HAP-1 (cell line): Measurements from ENCODE around the gene HSPG2.

Source experiments
- DNase-seq, 2 experiments: peaks; one replicate each; pipeline ENCODE4 v3.0.0-alpha.2; 2016 to 2020; ENCODE audit warnings: low spot score in 2 of 2
- H3K27me3 ChIP-seq: fragments of 250-450 bp; sonication (Bioruptor Pico); 2 replicates; pipeline ENCODE4 v1.5.1; 2020; ENCODE audit warnings: low read depth, mild to moderate bottlenecking, moderate library complexity
- H3K36me3 ChIP-seq: fragments of 250-450 bp; sonication (Bioruptor Pico); replicated peaks from 2 replicates; pipeline ENCODE4 v1.5.1; 2020; ENCODE audit warnings: mild to moderate bottlenecking
- H3K4me1 ChIP-seq: fragments of 250-450 bp; sonication (Bioruptor Pico); 2 replicates; pipeline ENCODE4 v1.5.1; 2020; ENCODE audit warnings: mild to moderate bottlenecking
- H3K4me3 ChIP-seq: fragments of 250-450 bp; sonication (Bioruptor Pico); 2 replicates; pipeline ENCODE4 v1.5.1; 2020; ENCODE audit warnings: mild to moderate bottlenecking, moderate library complexity
- H3K9me3 ChIP-seq: fragments of 250-450 bp; sonication (Bioruptor Pico); 2 replicates; pipeline ENCODE4 v1.5.1; 2020; ENCODE audit warnings: mild to moderate bottlenecking, moderate library complexity
- in situ Hi-C: fragments of 300-500 bp; cut with MboI; formaldehyde crosslinking; loops from 3 replicates; pipeline ENCODE4 v1.14.3; 2020; ENCODE audit warnings: low sequenced_read_pairs, inconsistent platforms, mixed read lengths

Gene HSPG2

DNA sequence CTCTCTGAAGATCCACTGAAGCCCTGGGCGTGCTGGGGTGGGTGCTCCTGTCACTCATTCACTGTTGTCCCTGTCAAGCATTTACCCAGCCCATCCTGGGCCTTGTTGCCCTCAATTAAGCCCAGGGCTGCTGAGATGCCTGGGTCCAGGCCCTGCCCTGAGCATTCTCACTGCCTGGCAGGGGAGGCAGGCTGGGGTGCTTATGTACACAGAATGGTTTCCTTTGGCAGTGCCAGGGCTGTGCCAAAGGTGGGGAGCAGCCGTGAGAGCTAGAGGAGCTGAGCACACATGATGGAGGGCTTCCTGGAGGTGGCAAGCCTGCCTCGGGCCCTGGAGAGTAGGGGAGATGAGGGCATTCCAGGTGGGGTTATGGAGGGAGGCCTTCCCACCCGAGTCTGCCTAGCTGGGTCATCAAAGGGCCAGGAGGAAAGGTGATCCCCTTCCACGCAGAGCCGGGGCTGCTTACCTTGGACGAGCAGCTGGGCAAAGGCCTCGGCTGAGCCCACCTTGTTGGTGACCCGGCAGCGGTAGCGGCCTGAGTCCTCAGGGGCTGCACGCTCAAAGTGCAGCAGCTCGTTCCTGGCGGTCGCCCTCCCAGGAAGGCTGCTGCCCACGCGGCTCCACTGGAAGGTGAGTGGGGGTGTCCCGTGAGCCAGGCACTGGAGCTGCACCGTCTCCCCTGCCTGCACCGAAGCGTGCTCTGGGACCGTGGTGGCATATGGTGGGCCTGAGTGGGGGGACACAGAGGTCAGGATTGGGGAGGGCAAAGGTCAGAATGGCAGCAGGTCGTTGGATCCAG lies 98.6 kb downstream of the HSPG2 start:
- no peaks in the 10 kb centered on the region for H3K27me3 ChIP-seq
- H3K36me3 ChIP-seq = peaks cover 47% of the 10 kb centered on the region
- no peak for DNase-seq
- H3K9me3 ChIP-seq = peaks cover 5% of the 10 kb centered on the region
- H3K4me1 ChIP-seq = no peaks in the 10 kb centered on the region
- in situ Hi-C loops = no loop called here
- H3K4me3 ChIP-seq = no peak overlapping the region

DNA sequence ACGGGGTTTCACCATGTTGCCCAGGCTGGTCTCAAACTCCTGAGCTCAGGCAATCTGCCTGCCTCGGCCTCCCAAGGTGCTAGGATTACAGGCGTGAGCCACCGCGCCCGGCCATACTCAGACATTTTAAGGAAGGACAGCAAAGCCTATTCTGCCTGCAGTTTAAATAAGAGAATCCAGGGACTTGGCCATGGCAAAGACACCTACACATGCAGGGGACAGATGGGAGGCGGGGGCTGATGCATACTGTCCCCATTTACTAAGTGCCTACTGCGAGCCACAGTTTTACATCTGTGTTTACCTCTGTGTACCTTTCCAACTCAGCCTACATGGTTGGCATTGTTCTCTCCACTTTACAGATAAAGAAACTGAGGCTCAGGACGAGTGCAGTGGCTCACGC lies 99.6 kb downstream of the HSPG2 start:
- in situ Hi-C loops = no loop called here
- no peaks in the 10 kb centered on the region for H3K27me3 ChIP-seq
- DNase-seq = no peak
- H3K9me3 ChIP-seq = peaks cover 5% of the 10 kb centered on the region
- H3K36me3 ChIP-seq = peaks cover 53% of the 10 kb centered on the region
- no peaks in the 10 kb centered on the region for H3K4me1 ChIP-seq
- no peak overlapping the region for H3K4me3 ChIP-seq

DNA sequence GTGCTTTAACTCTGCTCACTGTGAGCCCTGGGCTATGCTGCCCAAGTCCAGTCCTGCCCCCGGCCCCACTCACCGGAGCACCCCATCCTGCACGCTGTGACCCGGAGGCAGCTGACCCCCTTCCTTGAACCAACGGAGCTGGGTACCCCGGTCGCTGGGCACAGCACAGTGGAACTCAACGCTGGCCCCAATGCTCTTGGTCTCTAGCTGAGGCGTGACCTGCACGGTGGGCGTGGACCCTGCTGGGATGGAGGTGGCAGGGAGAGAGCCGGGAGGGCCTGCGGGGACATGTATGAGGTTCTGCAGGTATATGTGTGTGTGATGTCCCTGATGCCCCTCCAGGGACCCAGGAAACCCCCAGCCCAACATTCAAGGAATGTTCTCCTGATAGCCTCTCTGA lies 100.4 kb downstream of the HSPG2 start:
- Histone ChIP-seq H3K4me1 (no peaks in the 10 kb centered on the region), H3K27me3 (no peaks in the 10 kb centered on the region), H3K36me3 (peaks cover 52% of the 10 kb centered on the region), H3K9me3 (peaks cover 5% of the 10 kb centered on the region), H3K4me3 (no peak overlapping the region)
- in situ Hi-C loops = no loop called here
- no peak for DNase-seq

DNA sequence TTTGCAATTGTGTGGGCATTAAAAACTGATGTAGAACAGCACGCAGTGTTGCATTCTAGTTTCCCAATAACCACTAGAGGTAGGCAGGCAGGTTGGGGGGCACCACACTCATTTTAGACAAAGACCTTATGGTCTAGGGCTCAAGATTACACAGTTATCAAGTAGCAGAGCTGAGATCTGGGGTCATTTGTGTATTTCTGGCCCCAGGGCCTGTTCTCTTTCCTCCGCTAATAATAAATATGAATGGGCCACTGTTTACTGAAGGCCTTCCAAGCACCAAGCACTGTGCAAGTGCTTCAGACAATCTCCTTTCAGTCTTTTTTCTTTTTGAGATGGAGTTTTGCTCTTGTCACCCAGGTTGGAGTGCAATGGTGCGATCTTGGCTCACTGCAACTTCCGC lies 101.1 kb downstream of the HSPG2 start:
- DNase-seq = no peak
- in situ Hi-C loops = no loop called here
- H3K27me3 ChIP-seq = no peaks in the 10 kb centered on the region
- H3K4me1 ChIP-seq = no peaks in the 10 kb centered on the region
- peaks cover 45% of the 10 kb centered on the region for H3K36me3 ChIP-seq
- no peak overlapping the region for H3K4me3 ChIP-seq
- H3K9me3 ChIP-seq = peaks cover 5% of the 10 kb centered on the region

DNA sequence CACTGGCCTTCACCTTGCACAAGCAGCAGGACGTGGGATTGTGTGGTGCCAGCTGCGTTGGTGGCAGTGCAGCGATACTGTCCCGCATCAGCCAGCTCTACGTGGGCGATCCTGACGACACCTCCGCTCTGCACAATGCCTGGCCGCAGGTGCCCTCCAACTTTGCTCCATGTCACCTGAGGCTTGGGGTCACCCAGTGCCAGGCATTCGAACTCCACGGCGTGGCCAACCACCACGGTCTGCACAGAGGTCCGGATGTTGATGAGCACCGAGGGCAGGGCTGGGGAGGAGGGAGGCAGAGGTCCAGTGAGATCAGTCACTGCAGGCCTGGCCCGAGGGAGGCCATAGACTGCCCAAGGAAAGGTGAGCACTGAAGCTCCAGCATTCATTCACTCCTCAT lies 102.4 kb downstream of the HSPG2 start:
- peaks cover 5% of the 10 kb centered on the region for H3K9me3 ChIP-seq
- no peaks in the 10 kb centered on the region for H3K4me1 ChIP-seq
- H3K4me3 ChIP-seq = no peak overlapping the region
- in situ Hi-C loops = no loop called here
- no peaks in the 10 kb centered on the region for H3K27me3 ChIP-seq
- no peak for DNase-seq
- peaks cover 45% of the 10 kb centered on the region for H3K36me3 ChIP-seq

DNA sequence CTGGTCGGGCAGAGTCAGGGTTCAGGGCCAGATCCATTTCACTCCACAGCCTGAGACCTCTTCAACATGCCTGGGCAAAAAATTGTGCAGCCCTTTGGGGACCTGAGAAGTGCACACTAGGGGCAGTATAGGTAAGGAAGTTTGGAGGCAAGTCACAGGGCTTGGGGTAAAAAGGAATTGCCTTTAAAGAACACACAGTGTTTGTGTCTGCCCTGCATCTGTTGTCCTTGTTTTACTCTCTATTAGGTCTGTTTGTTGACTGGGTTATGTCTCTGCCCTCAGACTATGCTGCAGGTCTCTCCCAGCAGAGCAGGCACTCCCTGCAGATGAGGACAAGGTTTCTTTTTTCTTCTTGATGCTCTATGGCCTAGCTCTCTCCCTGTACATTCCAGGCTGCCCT lies 103.0 kb downstream of the HSPG2 start:
- Histone ChIP-seq H3K4me1 (no peaks in the 10 kb centered on the region), H3K4me3 (no peak overlapping the region), H3K9me3 (peaks cover 5% of the 10 kb centered on the region), H3K36me3 (peaks cover 47% of the 10 kb centered on the region), H3K27me3 (no peaks in the 10 kb centered on the region)
- in situ Hi-C loops = no loop called here
- DNase-seq = no peak

DNA sequence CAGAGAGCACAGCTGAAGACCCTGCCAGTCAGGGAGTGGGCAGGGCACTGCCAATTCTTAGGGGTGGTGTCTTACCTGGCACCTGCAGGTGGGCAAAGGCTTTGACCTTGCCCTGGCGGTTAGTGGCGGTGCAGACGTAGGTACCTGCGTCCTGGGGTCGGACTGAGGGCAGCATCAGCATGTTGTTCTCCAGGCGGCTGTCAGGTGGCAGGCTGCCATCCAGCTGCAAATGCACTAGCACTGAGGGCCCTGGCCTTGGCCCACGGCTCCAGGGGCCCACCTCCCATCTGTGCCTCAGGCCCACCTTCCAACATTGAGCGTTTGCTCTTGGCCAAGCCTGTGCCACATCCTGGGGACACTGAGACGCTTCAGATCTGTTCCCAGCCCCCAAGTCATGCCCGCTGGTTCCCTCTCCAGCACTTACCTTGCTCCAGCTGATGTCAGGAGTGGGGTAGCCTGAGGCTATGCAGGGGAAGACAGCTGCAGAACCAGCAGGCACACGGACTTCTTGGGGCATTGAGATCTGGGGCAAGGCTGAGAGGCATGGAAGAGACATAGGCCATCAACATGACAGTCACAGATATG lies 103.6 kb downstream of the HSPG2 start:
- DNase-seq = no peak
- in situ Hi-C loops = no loop called here
- H3K36me3 ChIP-seq = peaks cover 46% of the 10 kb centered on the region

DNA sequence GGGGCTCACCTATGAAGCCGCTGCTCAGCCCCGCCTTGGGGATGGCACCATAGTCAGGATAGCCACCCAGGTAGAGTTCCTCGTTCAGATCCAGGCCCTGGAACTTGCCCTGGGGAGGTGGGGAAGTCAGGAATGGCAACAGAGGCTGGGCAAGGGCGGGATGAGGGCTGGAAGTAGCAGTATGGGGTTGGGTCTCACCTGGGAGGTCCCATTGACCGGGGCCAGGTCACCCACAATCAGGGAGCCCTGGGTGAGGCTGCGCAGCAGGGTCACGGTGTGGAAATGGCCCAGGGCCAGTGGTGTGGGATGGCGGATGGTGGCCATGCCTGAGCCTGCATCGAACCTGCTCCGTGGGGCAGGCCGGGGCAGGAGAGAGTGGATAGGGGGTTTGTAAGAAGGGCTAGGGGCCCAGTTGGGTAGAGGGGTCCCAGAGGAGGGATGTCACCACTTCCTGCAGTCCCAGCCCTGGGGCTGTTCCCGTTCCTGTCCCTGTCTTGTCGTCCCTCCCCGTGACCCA lies 105.6 kb downstream of the HSPG2 start:
- H3K9me3 ChIP-seq = peaks cover 5% of the 10 kb centered on the region
- DNase-seq = no peak
- H3K4me3 ChIP-seq = no peak overlapping the region
- H3K36me3 ChIP-seq = peaks cover 50% of the 10 kb centered on the region
- H3K4me1 ChIP-seq = no peaks in the 10 kb centered on the region
- H3K27me3 ChIP-seq = no peaks in the 10 kb centered on the region
- in situ Hi-C loops = no loop called here

More for the DNA sequence above, 103.6 kb downstream of the HSPG2 start:
- H3K4me3 ChIP-seq = no peak overlapping the region
- H3K9me3 ChIP-seq = peaks cover 5% of the 10 kb centered on the region
- H3K4me1 ChIP-seq = no peaks in the 10 kb centered on the region
- no peaks in the 10 kb centered on the region for H3K27me3 ChIP-seq

DNA sequence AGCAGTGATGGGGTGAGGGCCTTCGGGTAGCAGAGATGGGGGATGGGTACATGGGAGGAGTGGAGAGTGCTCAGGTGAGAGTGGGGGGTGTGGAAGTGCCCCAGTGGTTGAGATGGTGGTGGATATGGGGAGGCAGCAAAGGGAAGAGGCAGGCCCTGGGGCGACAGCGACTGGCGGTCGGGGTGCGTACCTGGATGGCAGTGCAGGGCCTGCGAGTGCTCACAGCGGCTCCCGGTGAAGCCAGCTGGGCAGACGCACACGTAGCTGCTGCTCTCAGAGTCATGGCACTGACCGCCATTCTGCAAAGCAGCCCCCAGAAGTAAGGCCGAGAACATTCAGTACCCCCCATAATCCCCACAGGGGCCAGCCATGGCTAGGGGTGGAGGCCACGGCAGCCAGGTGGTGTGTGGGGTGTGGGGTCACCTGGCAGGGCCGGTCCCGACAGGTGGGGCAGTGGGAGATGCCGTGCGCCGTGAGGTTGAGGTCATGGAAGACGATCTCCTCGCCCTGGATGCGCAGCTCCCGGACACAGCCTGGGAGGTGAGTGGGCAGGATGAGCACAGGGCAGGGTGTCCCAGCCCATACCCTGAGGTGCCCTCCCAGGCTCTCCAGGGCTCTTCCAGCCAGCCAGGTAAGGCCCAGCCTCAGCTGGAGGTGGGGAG lies 106.2 kb downstream of the HSPG2 start:
- no peak for DNase-seq
- in situ Hi-C loops = no loop called here
- Histone ChIP-seq H3K36me3 (peaks cover 45% of the 10 kb centered on the region), H3K27me3 (no peaks in the 10 kb centered on the region), H3K4me3 (no peak overlapping the region), H3K9me3 (peaks cover 5% of the 10 kb centered on the region), H3K4me1 (no peaks in the 10 kb centered on the region)

DNA sequence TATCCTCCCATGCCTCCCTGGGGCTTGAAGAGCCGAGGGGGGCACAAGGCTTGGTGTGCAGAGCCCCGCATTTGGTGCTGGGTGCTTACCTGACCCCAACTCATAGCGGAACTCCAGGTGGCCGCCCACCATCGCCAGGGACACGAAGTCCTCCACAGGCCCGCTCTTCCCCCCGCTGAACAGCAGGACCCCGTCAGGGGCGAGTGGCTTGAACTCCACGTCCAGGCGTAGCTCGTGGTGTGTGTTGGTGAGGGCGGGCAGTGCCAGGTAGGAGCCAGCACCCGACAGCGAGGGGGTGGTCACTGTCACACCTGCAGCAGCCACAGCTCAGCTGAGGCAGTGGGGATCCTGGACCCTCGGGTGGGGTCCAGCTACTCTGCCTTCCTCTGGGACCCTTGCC lies 107.8 kb downstream of the HSPG2 start:
- H3K36me3 ChIP-seq = peaks cover 31% of the 10 kb centered on the region
- H3K9me3 ChIP-seq = peaks cover 5% of the 10 kb centered on the region
- in situ Hi-C loops = no loop called here

DNA sequence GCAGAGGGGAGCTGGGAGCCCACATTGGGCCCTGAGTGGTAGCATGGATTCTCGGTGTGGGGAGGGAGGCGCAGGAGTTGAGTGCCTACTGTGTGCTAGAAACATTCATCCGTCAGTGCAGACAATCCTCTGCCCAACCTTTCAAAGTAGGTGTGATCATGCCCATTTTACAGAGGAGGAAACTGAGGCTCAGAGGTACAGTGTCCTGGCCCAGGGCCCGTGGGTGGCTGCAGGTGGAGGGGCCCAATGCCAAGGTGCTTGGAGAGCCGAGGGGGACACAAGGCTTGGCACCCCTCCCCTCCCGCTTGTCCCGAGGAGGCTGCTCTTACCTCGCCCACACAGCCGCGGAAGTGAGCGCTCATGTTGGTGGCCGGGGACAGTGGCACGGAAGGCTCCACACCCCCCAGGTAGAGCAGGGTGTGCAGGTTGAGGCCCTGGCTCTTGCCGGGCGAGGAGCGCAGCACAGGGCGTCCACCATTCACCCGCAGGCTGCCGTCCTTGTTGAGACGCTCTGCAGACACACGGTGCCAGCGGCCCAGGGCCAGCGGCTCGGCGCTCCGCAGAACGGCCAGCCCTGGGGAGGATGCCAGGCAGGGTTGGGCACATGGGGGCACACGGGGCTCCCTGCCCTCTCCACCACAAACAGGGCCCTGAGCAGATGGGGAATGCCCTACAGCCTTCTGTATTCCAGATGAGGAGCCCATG lies 108.5 kb downstream of the HSPG2 start:
- Histone ChIP-seq H3K4me1 (no peaks in the 10 kb centered on the region), H3K36me3 (peaks cover 24% of the 10 kb centered on the region), H3K27me3 (no peaks in the 10 kb centered on the region), H3K4me3 (no peak overlapping the region), H3K9me3 (no peaks in the 10 kb centered on the region)
- no peak for DNase-seq
- in situ Hi-C loops = no loop called here

More for the DNA sequence above, 107.8 kb downstream of the HSPG2 start:
- Histone ChIP-seq H3K4me1 (no peaks in the 10 kb centered on the region), H3K4me3 (no peak overlapping the region), H3K27me3 (no peaks in the 10 kb centered on the region)
- DNase-seq = no peak

DNA sequence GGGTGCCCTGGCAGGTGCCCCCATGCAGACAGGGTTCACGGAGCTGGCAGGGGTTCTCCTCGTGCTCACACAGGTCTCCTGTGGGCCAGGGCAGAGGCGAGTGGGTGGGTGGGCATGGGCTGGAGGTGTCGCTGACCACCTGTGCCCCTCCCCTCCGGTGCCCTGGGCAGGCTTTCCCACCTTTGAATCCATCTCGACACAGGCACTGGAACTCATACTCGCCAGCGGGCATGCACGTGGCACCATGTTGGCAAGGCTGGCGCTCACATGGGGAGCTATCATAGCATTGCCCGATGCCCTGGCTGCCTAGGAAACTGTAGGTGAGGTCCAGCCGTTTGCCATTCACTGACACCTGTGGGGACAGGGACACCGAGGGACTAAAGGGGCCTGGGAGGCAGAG lies 109.0 kb downstream of the HSPG2 start:
- no peaks in the 10 kb centered on the region for H3K27me3 ChIP-seq
- no peaks in the 10 kb centered on the region for H3K4me1 ChIP-seq
- in situ Hi-C loops = no loop called here
- DNase-seq = no peak
- H3K36me3 ChIP-seq = peaks cover 19% of the 10 kb centered on the region
- H3K9me3 ChIP-seq = no peaks in the 10 kb centered on the region
- no peak overlapping the region for H3K4me3 ChIP-seq

DNA sequence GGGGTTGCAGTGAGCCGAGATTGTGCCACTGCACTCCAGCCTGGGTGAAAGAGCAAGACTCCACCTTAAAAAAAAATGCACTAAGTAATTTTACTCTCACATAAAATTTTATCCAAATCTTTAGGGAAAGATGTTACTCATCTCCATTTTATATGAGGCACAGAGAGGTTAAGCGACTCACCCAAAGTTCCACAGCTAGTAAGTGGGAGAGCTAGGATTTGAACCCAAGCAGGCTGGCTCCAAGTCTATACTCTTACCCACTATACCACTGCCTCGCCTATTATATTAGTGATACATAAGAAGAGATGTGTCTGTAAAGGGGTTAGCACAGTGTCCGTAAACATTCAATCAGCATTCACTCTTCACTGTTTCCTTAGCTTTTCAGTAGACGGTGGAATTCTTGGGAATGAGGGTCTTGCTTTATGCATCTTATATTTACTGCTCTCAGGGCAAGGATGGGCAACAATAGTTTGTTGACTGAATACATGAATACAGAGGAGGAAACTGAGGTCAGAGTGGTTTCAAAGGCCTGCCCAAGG lies 109.9 kb downstream of the HSPG2 start:
- H3K9me3 ChIP-seq = no peaks in the 10 kb centered on the region
- no peaks in the 10 kb centered on the region for H3K4me1 ChIP-seq
- no peak for DNase-seq
- no peaks in the 10 kb centered on the region for H3K27me3 ChIP-seq
- no peak overlapping the region for H3K4me3 ChIP-seq
- in situ Hi-C loops = no loop called here
- peaks cover 17% of the 10 kb centered on the region for H3K36me3 ChIP-seq
